Mammary epithelial cell (primary cell): ENCODE measurements around the gene GDF11.

ENCODE experiments used
- CTCF ChIP-seq, 2 donors: IDR thresholded peaks in 1 of 2; conservative IDR thresholded peaks in 1 of 2; 2 replicates each; pipeline ENCODE4 v1.5.1; 2011 to 2012; ENCODE audit warnings: inconsistent platforms in 2 of 2, low read length in 2 of 2, mild to moderate bottlenecking in 2 of 2, control low read depth in 1 of 2, low read depth in 1 of 2; ENCODE audit not compliant: insufficient read depth in 1 of 2; ENCODE audit errors: extremely low read depth in 1 of 2
- EZH2 ChIP-seq: IDR thresholded peaks from 2 replicates; pipeline ENCODE4 v1.6.1; 2012; ENCODE audit warnings: low read length, inconsistent platforms, borderline replicate concordance

- no peak for TF ChIP-seq CTCF (conservative IDR thresholded peaks at IDR 0.05 in 1 of 2, IDR thresholded peaks at IDR 0.05 in 1 of 2; ENCODE audit: extremely low read depth in 1 of 2, insufficient read depth in 1 of 2, low read depth in 1 of 2, low read length in 2 of 2)
- no peak for TF ChIP-seq EZH2
These were observed 16.0 kb upstream of the GDF11 start for GRCh38 chr12:55726971-55727370.
